GM10248 (cell line): ENCODE results near the gene PPFIBP1.

Experiments used
- CTCF ChIA-PET: fragments of 300-600 bp; sonication (Branson Sonifier 250); formaldehyde crosslinking; extraction: SDS; loops from one replicate; lab custom pipeline; 2021; ENCODE audit warnings: antibody characterized with exemption; lab: Yijun Ruan, JAX
- POLR2A ChIA-PET: fragments of 350-650 bp; sonication (Branson Sonifier 250); formaldehyde crosslinking; extraction: SDS; loops from one replicate; lab custom pipeline; 2020; ENCODE audit warnings: antibody characterized with exemption; lab: Yijun Ruan, JAX
- DNase-seq: peaks from one replicate; pipeline ENCODE4 v3.0.0; 2012; ENCODE audit errors: extremely low spot score
- CTCF ChIP-seq: IDR thresholded peaks from 2 replicates; pipeline ENCODE4 v1.5.1; 2012; ENCODE audit warnings: mild to moderate bottlenecking, low read depth; ENCODE audit errors: extremely low read depth, missing control alignments, control extremely low read depth

Gene PPFIBP1

GRCh38 chr12:27606986-27607385 is 83.0 kb downstream of the PPFIBP1 start:
- CTCF ChIA-PET, result interaction anchor here (1.4 kb wide), 1 partner anchor 60 kb away, joined by 3 read pairs; no protein-coding TSS in a partner anchor
- DNase-seq, result no peak
- POLR2A ChIA-PET, result no interaction called here
- TF ChIP-seq CTCF, result no peak

GRCh38 chr12:27607591-27607990 is 83.6 kb downstream of the PPFIBP1 start:
- ChIA-PET CTCF (interaction anchor here (1.4 kb wide), 1 partner anchor 59 kb away, joined by 3 read pairs; no protein-coding TSS in a partner anchor), POLR2A (no interaction called here)
- no peak for TF ChIP-seq CTCF
- DNase-seq, result no peak

GRCh38 chr12:27608890-27609289 is 84.9 kb downstream of the PPFIBP1 start:
- no peak for DNase-seq
- TF ChIP-seq CTCF, result no peak
- ChIA-PET CTCF (no interaction called here), POLR2A (no interaction called here)

- POLR2A ChIA-PET, result no interaction called here
- DNase-seq, result no peak
- TF ChIP-seq CTCF, result no peak
- CTCF ChIA-PET, result interaction anchor here (1.0 kb wide), 1 partner anchor 25 kb away, joined by 3 read pairs; no protein-coding TSS in a partner anchor
Measured at GRCh38 chr12:27610374-27610773, 86.4 kb downstream of the PPFIBP1 start.

GRCh38 chr12:27614386-27614785 is 90.4 kb downstream of the PPFIBP1 start:
- TF ChIP-seq CTCF, result no peak
- ChIA-PET CTCF (interaction anchor here (0.9 to 1.2 kb wide), 2 partner anchors 10 to 180 kb away, joined by 3 read pairs; no protein-coding TSS in a partner anchor), POLR2A (no interaction called here)
- DNase-seq, result no peak

- DNase-seq, result no peak
- no peak for TF ChIP-seq CTCF
- ChIA-PET CTCF (interaction anchor here (0.9 to 1.2 kb wide), 2 partner anchors 10 to 180 kb away, joined by 3 read pairs; no protein-coding TSS in a partner anchor), POLR2A (no interaction called here)
Measured at GRCh38 chr12:27614866-27615265, 90.9 kb downstream of the PPFIBP1 start.
